Adrenal gland (tissue), 12 donors: ENCODE results near the gene ANKRD33. TPM values are rescaled to one million over a fixed set of nuclear protein-coding genes. Genes with fewer than 3 reads are reported as not detected.
A peak's percentile ranks its signal among the peaks of the same experiment; 100 is the strongest.

Experiments used
- DNase-seq, 7 donors: peaks; one replicate each; pipeline ENCODE4 v3.0.0-alpha.2; 2019 to 2020
- H3K27ac ChIP-seq, 5 donors: fragments of 200-600 bp; sonication (generic) in 4 of 5; 1 replicate in 3 of 5; 2 replicates in 2 of 5; pipeline versions ENCODE4 v1.5.1 to v1.8.0; 2016 to 2020; ENCODE audit warnings: mild to moderate bottlenecking in 1 of 5
- H3K27me3 ChIP-seq: fragments of 200-600 bp; 2 replicates; pipeline ENCODE4 v1.8.0; 2021
- H3K36me3 ChIP-seq, 2 donors: fragments of 200-600 bp; replicated peaks in 1 of 2; 1 replicate in 1 of 2; 2 replicates in 1 of 2; pipeline versions ENCODE4 v1.5.1 to v1.8.0; 2018 to 2022
- H3K4me1 ChIP-seq, 2 donors: fragments of 200-600 bp; replicated peaks in 1 of 2; 1 replicate in 1 of 2; 2 replicates in 1 of 2; pipeline versions ENCODE4 v1.5.1 to v1.8.0; 2018 to 2021
- H3K4me3 ChIP-seq, 4 donors: fragments of 200-600 bp; sonication (generic) in 3 of 4; one replicate each; pipeline ENCODE4 v1.5.1; 2016 to 2018
- H3K9me3 ChIP-seq, 3 donors: fragments of 200-600 bp; sonication (generic) in 1 of 3; replicated peaks in 1 of 3; 1 replicate in 2 of 3; 2 replicates in 1 of 3; pipeline versions ENCODE4 v1.5.1 to v1.8.0; 2016 to 2021
- POLR2A ChIP-seq, 2 donors: fragments of 450-650 bp; IDR thresholded peaks; one replicate each; pipeline ENCODE4 v1.6.1; 2017; ENCODE audit warnings: antibody characterized with exemption in 2 of 2, mild to moderate bottlenecking in 2 of 2, moderate library complexity in 1 of 2
- WGBS, 4 donors: extraction: QIAGEN DNeasy Blood & Tissue Kit in 2 of 4; methylation state at CpG; one replicate each; pipeline versions ENCODE4 v1.1.5 to v1.1.7; 2013 to 2017; 5-methylcytosine and 5-hydroxymethylcytosine counted together
- intact Hi-C, 2 donors: fragments of 100-400 bp; cut with DNase I; formaldehyde crosslinking; loops; one replicate each; pipeline versions ENCODE4 v1.14.1 to v1.15.0; 2022 to 2023
- polyA plus RNA-seq, 3 donors: library from polyadenylated mRNA; stranded (reverse); fragments of 200-250 nt in 2 of 3; fragments of 350-450 nt in 1 of 3; fragmentation: Illumina TruSeq in 1 of 3; extraction: RNeasy Lipid Tissue Mini Kit (QIAGEN cat#74804) in 1 of 3; gene quantifications; one replicate each; pipeline ENCODE4 v1.2.3, GENCODE V29; 2013 to 2014
- total RNA-seq, 9 donors: library from RNA; depleted of rRNA in 4 of 9; stranded (reverse); fragments of >200 nt in 4 of 9; fragments of 120-200 nt in 1 of 9; fragmentation: NEBNext Ultra II Directional in 1 of 9; extraction: Animal tissue kit (Norgen Biotek cat#: 25700) in 1 of 9; gene quantifications; one replicate each; pipeline versions ENCODE4 v1.1.0 to v1.2.4, GENCODE V29; 2013 to 2023
- TF ChIP-seq, protein P1 (sequence below), 6 experiments: fragments of 450-650 bp in 4 of 6; fragments of 200-600 bp in 2 of 6; sonication (generic) in 1 of 6; IDR thresholded peaks; 1 replicate in 5 of 6; 2 replicates in 1 of 6; pipeline versions ENCODE4 v1.5.1 to v1.8.0; 2016 to 2021; ENCODE audit warnings: antibody characterized with exemption in 6 of 6, mild to moderate bottlenecking in 2 of 6, moderate library complexity in 1 of 6
- donor health status: healthy with polysubstance abuse.
- donor health status: Bipolar disorder and iron deficiency.
- donor health status: DM: yes; HTN: yes; CAD: no.
- donor health status: DM: no; HTN: no; CAD: no.
- donor health status: DM: no; HTN: no; CAD: no.
- donor health status: DM: yes; HTN: yes; CAD: no.

Gene ANKRD33
- total and polyA plus RNA-seq, 12 donors: 0.06 to 0.41 (median 0.24) TPM; not detected in 9

DNA sequence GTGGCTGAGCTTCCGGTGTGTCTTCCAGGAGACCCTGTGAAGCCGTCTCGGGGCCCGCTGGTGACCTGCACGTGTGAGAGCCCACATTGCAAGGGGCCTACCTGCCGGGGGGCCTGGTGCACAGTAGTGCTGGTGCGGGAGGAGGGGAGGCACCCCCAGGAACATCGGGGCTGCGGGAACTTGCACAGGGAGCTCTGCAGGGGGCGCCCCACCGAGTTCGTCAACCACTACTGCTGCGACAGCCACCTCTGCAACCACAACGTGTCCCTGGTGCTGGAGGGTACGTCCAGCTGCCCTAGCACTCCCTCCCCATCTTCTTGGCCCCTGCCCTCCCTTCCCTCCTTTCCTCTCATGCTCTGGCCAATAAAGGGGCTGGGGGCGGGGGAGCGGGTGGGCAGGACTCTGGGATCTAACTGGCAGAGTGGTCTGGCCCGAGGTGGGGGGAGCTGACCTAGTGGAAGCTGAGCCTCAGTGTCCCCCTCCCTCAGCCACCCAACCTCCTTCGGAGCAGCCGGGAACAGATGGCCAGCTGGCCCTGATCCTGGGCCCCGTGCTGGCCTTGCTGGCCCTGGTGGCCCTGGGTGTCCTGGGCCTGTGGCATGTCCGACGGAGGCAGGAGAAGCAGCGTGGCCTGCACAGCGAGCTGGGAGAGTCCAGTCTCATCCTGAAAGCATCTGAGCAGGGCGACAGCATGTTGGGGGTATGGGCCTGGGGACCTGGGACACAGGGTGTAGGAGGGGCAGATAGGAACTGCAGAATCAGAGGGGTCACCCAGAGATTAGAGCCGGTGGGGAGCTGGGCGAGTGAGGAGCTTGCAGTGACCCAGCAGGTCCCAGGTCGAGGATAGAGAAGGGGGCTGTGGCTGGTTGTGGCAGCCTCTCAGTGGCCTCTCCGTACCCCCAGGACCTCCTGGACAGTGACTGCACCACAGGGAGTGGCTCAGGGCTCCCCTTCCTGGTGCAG lies 25.4 kb downstream of the ANKRD33 start:
- Histone ChIP-seq H3K27ac (peak overlapping the region in 1 of 5 donors; percentile 40), H3K4me1 (peaks cover 11 to 46% of the 10 kb centered on the region in 2 donors), H3K4me3 (no peak overlapping the region), H3K9me3 (no peaks in the 10 kb centered on the region), H3K27me3 (no peaks in the 10 kb centered on the region), H3K36me3 (peaks cover 0 to 15% of the 10 kb centered on the region in 2 donors)
- 63 to 79% (median 70%) methylated on average over 13 to 30 of the region's 30 CpGs for WGBS, 4 donors
- no peak for TF ChIP-seq POLR2A (IDR thresholded peaks at IDR 0.05)
- TF ChIP-seq, protein P1, sequence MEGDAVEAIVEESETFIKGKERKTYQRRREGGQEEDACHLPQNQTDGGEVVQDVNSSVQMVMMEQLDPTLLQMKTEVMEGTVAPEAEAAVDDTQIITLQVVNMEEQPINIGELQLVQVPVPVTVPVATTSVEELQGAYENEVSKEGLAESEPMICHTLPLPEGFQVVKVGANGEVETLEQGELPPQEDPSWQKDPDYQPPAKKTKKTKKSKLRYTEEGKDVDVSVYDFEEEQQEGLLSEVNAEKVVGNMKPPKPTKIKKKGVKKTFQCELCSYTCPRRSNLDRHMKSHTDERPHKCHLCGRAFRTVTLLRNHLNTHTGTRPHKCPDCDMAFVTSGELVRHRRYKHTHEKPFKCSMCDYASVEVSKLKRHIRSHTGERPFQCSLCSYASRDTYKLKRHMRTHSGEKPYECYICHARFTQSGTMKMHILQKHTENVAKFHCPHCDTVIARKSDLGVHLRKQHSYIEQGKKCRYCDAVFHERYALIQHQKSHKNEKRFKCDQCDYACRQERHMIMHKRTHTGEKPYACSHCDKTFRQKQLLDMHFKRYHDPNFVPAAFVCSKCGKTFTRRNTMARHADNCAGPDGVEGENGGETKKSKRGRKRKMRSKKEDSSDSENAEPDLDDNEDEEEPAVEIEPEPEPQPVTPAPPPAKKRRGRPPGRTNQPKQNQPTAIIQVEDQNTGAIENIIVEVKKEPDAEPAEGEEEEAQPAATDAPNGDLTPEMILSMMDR (IDR thresholded peaks at IDR 0.05): no peak
- intact Hi-C loops: no loop called here
- peak in 1 of 7 donors; percentile 19 for DNase-seq

DNA sequence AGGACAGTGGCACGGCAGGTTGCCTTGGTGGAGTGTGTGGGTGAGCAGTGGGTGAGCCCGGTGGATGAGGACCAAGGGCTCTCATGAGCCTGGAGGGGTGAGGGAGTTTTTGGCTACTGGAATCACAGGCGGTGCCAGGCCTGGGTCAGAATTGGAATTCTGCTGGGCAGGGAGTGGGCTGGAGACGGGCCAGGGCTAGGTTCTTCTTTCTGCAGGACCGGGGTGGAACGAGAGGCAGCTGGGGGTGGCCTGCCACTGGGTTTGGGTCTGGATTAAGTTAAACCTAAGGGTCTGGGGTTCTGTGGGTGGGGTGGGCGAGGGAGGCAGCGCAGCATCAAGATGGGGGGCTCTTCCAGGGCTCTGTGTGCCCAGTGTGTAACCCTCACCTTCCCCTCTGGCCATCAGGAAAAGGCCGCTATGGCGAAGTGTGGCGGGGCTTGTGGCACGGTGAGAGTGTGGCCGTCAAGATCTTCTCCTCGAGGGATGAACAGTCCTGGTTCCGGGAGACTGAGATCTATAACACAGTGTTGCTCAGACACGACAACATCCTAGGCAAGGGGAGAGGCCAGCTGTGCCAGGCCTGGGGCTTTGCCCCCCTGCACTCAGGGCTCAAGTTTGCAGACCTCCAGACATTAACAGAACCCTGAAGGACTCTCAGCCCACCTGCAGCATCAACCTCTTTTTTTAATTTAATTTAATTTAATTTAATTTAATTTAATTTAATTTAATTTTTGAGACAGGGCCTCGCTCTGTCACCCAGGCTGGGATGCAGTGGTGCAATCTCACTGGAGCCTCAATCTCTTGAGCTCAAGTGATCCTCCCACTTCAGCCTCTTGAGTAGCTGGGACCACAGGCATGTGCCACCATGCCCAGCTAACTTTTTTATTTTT lies 26.4 kb downstream of the ANKRD33 start:
- no peak for TF ChIP-seq POLR2A (IDR thresholded peaks at IDR 0.05)
- no peak for DNase-seq
- no peaks in the 10 kb centered on the region for H3K9me3 ChIP-seq
- no peaks in the 10 kb centered on the region for H3K27me3 ChIP-seq
- H3K4me3 ChIP-seq: no peak overlapping the region
- WGBS, 4 donors: 76 to 83% (median 82%) methylated on average over 16 to 17 of the region's 17 CpGs
- no peak overlapping the region for H3K27ac ChIP-seq
- peaks cover 0 to 15% of the 10 kb centered on the region in 2 donors for H3K36me3 ChIP-seq
- intact Hi-C loops: no loop called here
- H3K4me1 ChIP-seq: peaks cover 11 to 46% of the 10 kb centered on the region in 2 donors

DNA sequence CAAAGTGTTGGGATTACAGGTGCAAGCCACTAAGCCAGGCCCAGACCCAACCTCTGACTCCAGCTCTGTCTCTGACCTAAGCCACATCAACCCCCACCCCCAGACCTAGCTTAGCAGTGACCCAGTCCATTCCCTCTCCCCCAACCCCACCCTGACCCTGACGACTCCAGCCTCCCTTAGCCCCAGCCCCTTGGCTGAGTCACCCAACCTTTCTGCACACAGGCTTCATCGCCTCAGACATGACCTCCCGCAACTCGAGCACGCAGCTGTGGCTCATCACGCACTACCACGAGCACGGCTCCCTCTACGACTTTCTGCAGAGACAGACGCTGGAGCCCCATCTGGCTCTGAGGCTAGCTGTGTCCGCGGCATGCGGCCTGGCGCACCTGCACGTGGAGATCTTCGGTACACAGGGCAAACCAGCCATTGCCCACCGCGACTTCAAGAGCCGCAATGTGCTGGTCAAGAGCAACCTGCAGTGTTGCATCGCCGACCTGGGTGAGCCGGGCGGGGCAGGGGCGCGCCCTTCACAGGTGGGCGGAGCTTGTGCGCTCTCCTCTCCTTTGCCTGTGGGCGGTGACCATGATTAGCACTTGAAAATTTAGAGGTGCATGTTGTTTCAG lies 27.2 kb downstream of the ANKRD33 start:
- no peak for DNase-seq
- 82 to 90% (median 84%) methylated on average over 14 to 28 of the region's 28 CpGs for WGBS, 4 donors
- peaks cover 11 to 43% of the 10 kb centered on the region in 2 donors for H3K4me1 ChIP-seq

DNA sequence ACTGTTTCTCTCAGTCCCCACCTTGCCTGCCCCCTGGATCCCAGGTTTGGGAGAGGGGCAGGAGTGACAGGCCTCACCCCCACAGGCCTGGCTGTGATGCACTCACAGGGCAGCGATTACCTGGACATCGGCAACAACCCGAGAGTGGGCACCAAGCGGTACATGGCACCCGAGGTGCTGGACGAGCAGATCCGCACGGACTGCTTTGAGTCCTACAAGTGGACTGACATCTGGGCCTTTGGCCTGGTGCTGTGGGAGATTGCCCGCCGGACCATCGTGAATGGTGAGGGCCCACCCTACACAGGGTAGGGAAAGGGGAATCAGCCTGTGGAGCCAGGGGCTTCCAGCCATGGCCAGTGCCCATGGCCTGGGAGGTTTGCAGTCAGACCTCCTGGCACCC lies 28.0 kb downstream of the ANKRD33 start:
- intact Hi-C loops: no loop called here
- peaks cover 9 to 34% of the 10 kb centered on the region in 2 donors for H3K4me1 ChIP-seq
- WGBS, 4 donors: 90 to 100% (median 93%) methylated on average over 3 to 11 of the region's 11 CpGs

More for the DNA sequence above, 27.2 kb downstream of the ANKRD33 start:
- Histone ChIP-seq H3K9me3 (no peaks in the 10 kb centered on the region), H3K36me3 (peaks cover 0 to 15% of the 10 kb centered on the region in 2 donors), H3K27me3 (no peaks in the 10 kb centered on the region), H3K27ac (no peak overlapping the region), H3K4me3 (no peak overlapping the region)
- intact Hi-C loops: no loop called here
- TF ChIP-seq, protein P1 (IDR thresholded peaks at IDR 0.05): no peak
- no peak for TF ChIP-seq POLR2A (IDR thresholded peaks at IDR 0.05)

More for the DNA sequence above, 28.0 kb downstream of the ANKRD33 start:
- TF ChIP-seq POLR2A (IDR thresholded peaks at IDR 0.05): no peak
- TF ChIP-seq, protein P1 (IDR thresholded peaks at IDR 0.05): no peak
- Histone ChIP-seq H3K27me3 (no peaks in the 10 kb centered on the region), H3K27ac (no peak overlapping the region), H3K9me3 (no peaks in the 10 kb centered on the region), H3K36me3 (peaks cover 0 to 15% of the 10 kb centered on the region in 2 donors), H3K4me3 (no peak overlapping the region)
- DNase-seq: no peak
